GM23338 (cell line): ENCODE results near the gene MED7.

ENCODE experiments used
- CTCF ChIP-seq, 2 experiments: fragments of 200-600 bp in 1 of 2; sonication (generic) in 1 of 2; conservative IDR thresholded peaks; 2 replicates each; pipeline versions ENCODE4 v1.5.1 to v1.6.1; 2016 to 2017; ENCODE audit warnings: antibody characterized with exemption in 2 of 2, low read depth in 2 of 2, mild to moderate bottlenecking in 2 of 2, moderate library complexity in 1 of 2
- POLR2AphosphoS5 ChIP-seq: IDR thresholded peaks from 2 replicates; pipeline ENCODE4 v1.6.1; 2016; ENCODE audit warnings: antibody characterized with exemption, low read depth

- TF ChIP-seq POLR2AphosphoS5 (no peak), CTCF (conservative IDR thresholded peaks at IDR 0.05; ENCODE audit: low read depth in 2 of 2) (no peak)
Observed at GRCh38 chr5:157168286-157168685, 25.6 kb upstream of the MED7 start.
